ENCODE data around the gene EFTUD2.

GRCh38 chr17:44820631-44821212 lies 78.5 kb downstream of the EFTUD2 start:
- TF ChIP-seq CTCF (conservative IDR thresholded peaks at IDR 0.05; ENCODE audit: low read length): no peak
- TF ChIP-seq EZH2phosphoT487 (IDR thresholded peaks at IDR 0.05; ENCODE audit: borderline replicate concordance, low read depth, low read length): no peak

Measured in OCI-LY7 (cell line).